K562 (cell line): ENCODE results near the gene ZNF865. TPM values are rescaled to one million over a fixed set of nuclear protein-coding genes. Genes with fewer than 3 reads are reported as not detected.

ENCODE experiments used
- COPS2 ChIP-seq: fragments of 450-650 bp; conservative IDR thresholded peaks from 2 replicates; pipeline ENCODE4 v1.6.1; 2016; ENCODE audit warnings: mild to moderate bottlenecking, moderate library complexity
- CREBBP ChIP-seq: IDR thresholded peaks from one replicate; pipeline ENCODE4 v1.6.1; 2012; ENCODE audit warnings: low read depth, mild to moderate bottlenecking, control low read depth, inconsistent platforms, low read length
- CREM ChIP-seq: IDR thresholded peaks from 2 replicates; pipeline ENCODE4 v1.6.1; 2014; ENCODE audit warnings: antibody characterized with exemption, low read depth
- DPF2 ChIP-seq: fragments of 450-650 bp; IDR thresholded peaks from 2 replicates; pipeline ENCODE4 v1.6.1; 2016
- HLTF ChIP-seq: fragments of 450-650 bp; IDR thresholded peaks from 2 replicates; pipeline ENCODE4 v1.6.1; 2016
- IFI16 ChIP-seq: fragments of 250-450 bp; sonication (Bioruptor Pico); IDR thresholded peaks from 2 replicates; pipeline ENCODE4 v2.1.2; 2022; ENCODE audit warnings: mild to moderate bottlenecking, inconsistent platforms
- KLF10 ChIP-seq: fragments of 250-450 bp; sonication (Bioruptor Pico); IDR thresholded peaks from 2 replicates; pipeline ENCODE4 v1.6.1; 2021; ENCODE audit warnings: matching md5 sums
- SP2 ChIP-seq: IDR thresholded peaks from 2 replicates; pipeline ENCODE4 v1.6.1; 2011; ENCODE audit warnings: mild to moderate bottlenecking, low read depth, low read length, moderate library complexity; ENCODE audit not compliant: poor library complexity, severe bottlenecking; ENCODE audit errors: extremely low read depth
- SRF ChIP-seq, 2 experiments: fragments of 250-450, 450-650 bp in 1 of 2; sonication (Bioruptor Pico) in 1 of 2; sonication (generic) in 1 of 2; formaldehyde crosslinking; IDR thresholded peaks; 2 replicates each; pipeline versions ENCODE4 v1.5.0 to v1.5.1; 2020 to 2022; ENCODE audit warnings: mild to moderate bottlenecking in 1 of 2, missing genetic modification reagents in 1 of 2
- TAF7 ChIP-seq: fragments of 450-650 bp; IDR thresholded peaks from 2 replicates; pipeline ENCODE4 v1.6.1; 2016; ENCODE audit warnings: missing genetic modification characterization, missing compliant biosample characterization
- ZNF384 ChIP-seq: IDR thresholded peaks from 2 replicates; pipeline ENCODE4 v1.6.1; 2012; ENCODE audit warnings: low read depth, low read length, improper control_type of control experiment
- ZNF695 ChIP-seq: fragments of 450-650 bp; formaldehyde crosslinking; IDR thresholded peaks from 2 replicates; pipeline ENCODE4 v1.4.0; 2020; ENCODE audit warnings: mild to moderate bottlenecking, moderate library complexity
- polyA plus RNA-seq, 8 experiments: library from polyadenylated mRNA; depleted of rRNA in 4 of 8; stranded (reverse) in 5 of 8; unstranded in 3 of 8; fragments of >200 nt; fragmentation: Nextera tagmentation in 2 of 8; fragmentation: Illumina TruSeq in 1 of 8; extraction: Ambion mirVana in 2 of 8; extraction: Trizol in 1 of 8; gene quantifications; 2 replicates each; pipeline versions ENCODE4 v1.2.1 to v1.2.3, GENCODE V29; 2011 to 2014; ENCODE audit warnings: inconsistent platforms in 1 of 8, missing spikeins in 1 of 8
- total RNA-seq, 7 experiments: library from RNA; depleted of rRNA in 6 of 7; stranded (reverse); fragments of >200 nt in 6 of 7; fragmentation: Illumina TruSeq in 2 of 7; extraction: Trizol in 2 of 7; gene quantifications; 2 replicates each; pipeline versions ENCODE4 v1.2.1 to v1.2.3, GENCODE V29; 2011 to 2021; ENCODE audit warnings: low replicate concordance in 1 of 7
- TF ChIP-seq, protein P1 (sequence below): fragments of 450-650 bp; IDR thresholded peaks from 2 replicates; pipeline ENCODE4 v1.7.1; 2018; ENCODE audit warnings: mild to moderate bottlenecking, low read depth; ENCODE audit not compliant: partially characterized antibody
- TF ChIP-seq, protein P2 (sequence below): fragments of 250-450 bp; sonication (Bioruptor Pico); IDR thresholded peaks from 2 replicates; pipeline ENCODE4 v1.5.0; 2021
- TF ChIP-seq, protein P3 (sequence below): fragments of 250-450 bp; sonication (Bioruptor Pico); IDR thresholded peaks from 2 replicates; pipeline ENCODE4 v1.4.0; 2020; ENCODE audit warnings: mild to moderate bottlenecking, moderate library complexity
- TF ChIP-seq, protein P4 (sequence below): sonication (generic); formaldehyde crosslinking; IDR thresholded peaks from 2 replicates; pipeline ENCODE4 v1.4.0; 2020; ENCODE audit warnings: mild to moderate bottlenecking, missing genetic modification reagents
- TF ChIP-seq, protein P5 (sequence below): fragments of 250-450 bp; sonication (Bioruptor Pico); IDR thresholded peaks from 2 replicates; pipeline ENCODE4 v1.4.0; 2020; ENCODE audit warnings: mild to moderate bottlenecking

The ZNF865 gene
- total and polyA plus RNA-seq, 9 of the 15 experiments (the other 6 are each of a cell fraction or from before 2014, with no cell fraction given), result 0.40 to 18.8 (median 1.6) TPM; not detected in 2

DNA sequence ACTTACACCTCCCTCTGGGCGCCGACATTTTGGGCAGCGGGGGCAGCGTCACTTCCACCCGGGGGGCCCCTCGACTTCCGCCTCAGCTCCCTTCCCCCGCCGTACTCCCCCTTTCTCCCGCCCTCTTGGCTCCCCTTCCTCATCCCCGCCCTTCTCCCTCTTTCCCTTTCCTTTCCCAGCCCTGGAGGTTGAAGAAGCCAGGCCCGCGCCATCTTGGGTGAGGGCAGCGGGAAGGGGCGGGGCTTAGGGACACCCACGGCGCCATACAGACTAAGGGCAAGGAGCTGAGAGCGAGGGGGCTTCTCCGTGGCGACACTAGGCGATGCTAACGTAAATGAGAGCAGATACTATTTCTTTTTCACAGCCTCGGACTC, 6.0 kb upstream of the ZNF865 start, which contains the start of gene FIZ1 (continued):
- TF ChIP-seq, protein P1, sequence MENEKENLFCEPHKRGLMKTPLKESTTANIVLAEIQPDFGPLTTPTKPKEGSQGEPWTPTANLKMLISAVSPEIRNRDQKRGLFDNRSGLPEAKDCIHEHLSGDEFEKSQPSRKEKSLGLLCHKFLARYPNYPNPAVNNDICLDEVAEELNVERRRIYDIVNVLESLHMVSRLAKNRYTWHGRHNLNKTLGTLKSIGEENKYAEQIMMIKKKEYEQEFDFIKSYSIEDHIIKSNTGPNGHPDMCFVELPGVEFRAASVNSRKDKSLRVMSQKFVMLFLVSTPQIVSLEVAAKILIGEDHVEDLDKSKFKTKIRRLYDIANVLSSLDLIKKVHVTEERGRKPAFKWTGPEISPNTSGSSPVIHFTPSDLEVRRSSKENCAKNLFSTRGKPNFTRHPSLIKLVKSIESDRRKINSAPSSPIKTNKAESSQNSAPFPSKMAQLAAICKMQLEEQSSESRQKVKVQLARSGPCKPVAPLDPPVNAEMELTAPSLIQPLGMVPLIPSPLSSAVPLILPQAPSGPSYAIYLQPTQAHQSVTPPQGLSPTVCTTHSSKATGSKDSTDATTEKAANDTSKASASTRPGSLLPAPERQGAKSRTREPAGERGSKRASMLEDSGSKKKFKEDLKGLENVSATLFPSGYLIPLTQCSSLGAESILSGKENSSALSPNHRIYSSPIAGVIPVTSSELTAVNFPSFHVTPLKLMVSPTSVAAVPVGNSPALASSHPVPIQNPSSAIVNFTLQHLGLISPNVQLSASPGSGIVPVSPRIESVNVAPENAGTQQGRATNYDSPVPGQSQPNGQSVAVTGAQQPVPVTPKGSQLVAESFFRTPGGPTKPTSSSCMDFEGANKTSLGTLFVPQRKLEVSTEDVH, result peak; percentile 75
- TF ChIP-seq IFI16 (CRISPR knock-in tag) (no peak), SRF (CRISPR knock-in tag; IDR thresholded peaks at IDR 0.05) (no peak; a peak in 1 of 4 replicates), ZNF384 (peak; percentile 6; the same call in 1 of the 2 replicates), TAF7 (tag) (no peak), HLTF (no peak), CREM (peak; percentile 93), ZNF695 (CRISPR knock-in tag) (no peak), SP2 (no peak), CREBBP (no peak), COPS2 (no peak), DPF2 (no peak), KLF10 (CRISPR knock-in tag) (no peak)
- TF ChIP-seq, protein P2, sequence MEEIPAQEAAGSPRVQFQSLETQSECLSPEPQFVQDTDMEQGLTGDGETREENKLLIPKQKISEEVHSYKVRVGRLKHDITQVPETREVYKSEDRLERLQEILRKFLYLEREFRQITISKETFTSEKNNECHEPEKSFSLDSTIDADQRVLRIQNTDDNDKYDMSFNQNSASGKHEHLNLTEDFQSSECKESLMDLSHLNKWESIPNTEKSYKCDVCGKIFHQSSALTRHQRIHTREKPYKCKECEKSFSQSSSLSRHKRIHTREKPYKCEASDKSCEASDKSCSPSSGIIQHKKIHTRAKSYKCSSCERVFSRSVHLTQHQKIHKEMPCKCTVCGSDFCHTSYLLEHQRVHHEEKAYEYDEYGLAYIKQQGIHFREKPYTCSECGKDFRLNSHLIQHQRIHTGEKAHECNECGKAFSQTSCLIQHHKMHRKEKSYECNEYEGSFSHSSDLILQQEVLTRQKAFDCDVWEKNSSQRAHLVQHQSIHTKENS (CRISPR knock-in tag), result no peak
- TF ChIP-seq, protein P3, sequence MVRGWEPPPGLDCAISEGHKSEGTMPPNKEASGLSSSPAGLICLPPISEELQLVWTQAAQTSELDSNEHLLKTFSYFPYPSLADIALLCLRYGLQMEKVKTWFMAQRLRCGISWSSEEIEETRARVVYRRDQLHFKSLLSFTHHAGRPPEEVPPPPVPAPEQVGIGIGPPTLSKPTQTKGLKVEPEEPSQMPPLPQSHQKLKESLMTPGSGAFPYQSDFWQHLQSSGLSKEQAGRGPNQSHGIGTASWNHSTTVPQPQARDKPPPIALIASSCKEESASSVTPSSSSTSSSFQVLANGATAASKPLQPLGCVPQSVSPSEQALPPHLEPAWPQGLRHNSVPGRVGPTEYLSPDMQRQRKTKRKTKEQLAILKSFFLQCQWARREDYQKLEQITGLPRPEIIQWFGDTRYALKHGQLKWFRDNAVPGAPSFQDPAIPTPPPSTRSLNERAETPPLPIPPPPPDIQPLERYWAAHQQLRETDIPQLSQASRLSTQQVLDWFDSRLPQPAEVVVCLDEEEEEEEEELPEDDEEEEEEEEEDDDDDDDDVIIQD (CRISPR knock-in tag), result no peak
- TF ChIP-seq, protein P4, sequence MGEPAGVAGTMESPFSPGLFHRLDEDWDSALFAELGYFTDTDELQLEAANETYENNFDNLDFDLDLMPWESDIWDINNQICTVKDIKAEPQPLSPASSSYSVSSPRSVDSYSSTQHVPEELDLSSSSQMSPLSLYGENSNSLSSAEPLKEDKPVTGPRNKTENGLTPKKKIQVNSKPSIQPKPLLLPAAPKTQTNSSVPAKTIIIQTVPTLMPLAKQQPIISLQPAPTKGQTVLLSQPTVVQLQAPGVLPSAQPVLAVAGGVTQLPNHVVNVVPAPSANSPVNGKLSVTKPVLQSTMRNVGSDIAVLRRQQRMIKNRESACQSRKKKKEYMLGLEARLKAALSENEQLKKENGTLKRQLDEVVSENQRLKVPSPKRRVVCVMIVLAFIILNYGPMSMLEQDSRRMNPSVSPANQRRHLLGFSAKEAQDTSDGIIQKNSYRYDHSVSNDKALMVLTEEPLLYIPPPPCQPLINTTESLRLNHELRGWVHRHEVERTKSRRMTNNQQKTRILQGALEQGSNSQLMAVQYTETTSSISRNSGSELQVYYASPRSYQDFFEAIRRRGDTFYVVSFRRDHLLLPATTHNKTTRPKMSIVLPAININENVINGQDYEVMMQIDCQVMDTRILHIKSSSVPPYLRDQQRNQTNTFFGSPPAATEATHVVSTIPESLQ, result no peak
- TF ChIP-seq, protein P5, sequence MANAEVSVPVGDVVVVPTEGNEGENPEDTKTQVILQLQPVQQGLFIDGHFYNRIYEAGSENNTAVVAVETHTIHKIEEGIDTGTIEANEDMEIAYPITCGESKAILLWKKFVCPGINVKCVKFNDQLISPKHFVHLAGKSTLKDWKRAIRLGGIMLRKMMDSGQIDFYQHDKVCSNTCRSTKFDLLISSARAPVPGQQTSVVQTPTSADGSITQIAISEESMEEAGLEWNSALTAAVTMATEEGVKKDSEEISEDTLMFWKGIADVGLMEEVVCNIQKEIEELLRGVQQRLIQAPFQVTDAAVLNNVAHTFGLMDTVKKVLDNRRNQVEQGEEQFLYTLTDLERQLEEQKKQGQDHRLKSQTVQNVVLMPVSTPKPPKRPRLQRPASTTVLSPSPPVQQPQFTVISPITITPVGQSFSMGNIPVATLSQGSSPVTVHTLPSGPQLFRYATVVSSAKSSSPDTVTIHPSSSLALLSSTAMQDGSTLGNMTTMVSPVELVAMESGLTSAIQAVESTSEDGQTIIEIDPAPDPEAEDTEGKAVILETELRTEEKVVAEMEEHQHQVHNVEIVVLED (CRISPR knock-in tag), result peak; percentile 26; the same call in 1 of the 2 replicates
